Muscle of back (tissue), 11 donors: ENCODE results near the gene CRTC2. TPM values are rescaled to one million over a fixed set of nuclear protein-coding genes. Genes with fewer than 3 reads are reported as not detected.

Source experiments
- DNase-seq, 3 donors: peaks; one replicate each; pipeline versions ENCODE4 v3.0.0 to v3.0.0-alpha.2; 2013
- polyA plus RNA-seq, 10 donors: library from polyadenylated mRNA; unstranded; fragments of 120-200 nt; gene quantifications; one replicate each; pipeline ENCODE4 v1.2.1, GENCODE V29; 2013; ENCODE audit not compliant: insufficient read length in 10 of 10

CRTC2 gene
- polyA plus RNA-seq, 10 donors: 16.2 to 30.6 (median 21.2) TPM

- no peak for DNase-seq
Observed at GRCh38 chr1:153903841-153904455, 54.5 kb downstream of the CRTC2 start.

DNA sequence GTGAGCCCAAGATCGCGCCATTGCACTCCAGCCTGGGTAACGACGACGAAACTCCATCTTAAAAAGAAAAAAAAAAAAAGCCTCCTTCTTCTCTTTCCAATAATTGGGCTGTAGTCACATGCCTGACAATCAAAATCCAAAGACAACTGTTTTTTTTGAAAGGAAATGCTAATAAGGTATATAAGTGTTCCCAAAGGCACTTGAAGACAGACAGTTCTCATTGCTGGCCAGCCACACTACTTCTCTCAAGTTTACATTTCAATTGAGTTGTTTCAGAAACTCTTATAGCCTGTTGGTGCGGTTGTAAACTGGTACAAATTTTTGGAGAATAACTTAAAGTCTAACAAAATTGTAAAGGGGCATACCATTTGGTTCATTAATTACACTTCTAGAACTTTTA lies 58.9 kb downstream of the CRTC2 start:
- DNase-seq: no peak

Other genes starting within 250 kb of the CRTC2 start
- 10 to 100 TPM; 31.4 to 60.0 (median 39.8) TPM for gene INTS3, start 230.6 kb downstream of the CRTC2 start, polyA plus RNA-seq
- 10 to 100 TPM; 17.9 to 32.7 (median 23.6) TPM for gene SLC27A3, start 183.2 kb downstream of the CRTC2 start, polyA plus RNA-seq
- gene GATAD2B, start 35.6 kb downstream of the CRTC2 start, polyA plus RNA-seq: 10 to 100 TPM; 12.5 to 20.1 (median 17.9) TPM
- 10 to 100 TPM; 18.7 to 44.4 (median 30.2) TPM for gene DENND4B, start 11.9 kb downstream of the CRTC2 start, polyA plus RNA-seq
- gene SLC39A1, start 4.9 kb upstream of the CRTC2 start, polyA plus RNA-seq: 10 to 100 TPM; 36.0 to 54.4 (median 43.2) TPM
- gene CREB3L4, start 9.3 kb upstream of the CRTC2 start, polyA plus RNA-seq: 10 to 100 TPM in 7 of 10 donors, 1 to 10 TPM in 3; 9.0 to 16.3 (median 12.4) TPM
- 10 to 100 TPM; 66.7 to 93.8 (median 77.3) TPM for gene JTB, start 19.1 kb upstream of the CRTC2 start, polyA plus RNA-seq
- gene RAB13, start 27.7 kb upstream of the CRTC2 start, polyA plus RNA-seq: 100 to 1,000 TPM in 1 of 10 donors, 10 to 100 TPM in 9; 69.1 to 115 (median 81.9) TPM
- gene RPS27, start 32.1 kb upstream of the CRTC2 start, polyA plus RNA-seq: 1,000 to 10,000 TPM; 2,992 to 4,353 (median 3,555) TPM
- under 1 TPM in 6 of 10 donors, not detected in 4; 0.07 to 0.18 (median 0.09) TPM for gene NUP210L, start 196.5 kb upstream of the CRTC2 start, polyA plus RNA-seq
- gene TPM3, start 233.5 kb upstream of the CRTC2 start, polyA plus RNA-seq: 100 to 1,000 TPM; 271 to 851 (median 615) TPM
- gene CFAP141, start 247.7 kb upstream of the CRTC2 start, polyA plus RNA-seq: not detected